Measurements from ENCODE around the gene PAPOLA.

PAPOLA gene

GRCh38 chr14:96479435-96480146 is 22.6 kb upstream of the PAPOLA start:
- H3K36me3 ChIP-seq (ENCODE audit: control insufficient read depth in 5 of 5, insufficient read depth in 5 of 5, low read length in 5 of 5) = no peaks in the 10 kb centered on the region
- no peaks in the 10 kb centered on the region for H3K9me3 ChIP-seq (ENCODE audit: control insufficient read depth in 5 of 5, low read length in 5 of 5)
- H3K27ac ChIP-seq (ENCODE audit: low read depth, low read length) = no peak overlapping the region
- no peaks in the 10 kb centered on the region for H3K27me3 ChIP-seq (ENCODE audit: control insufficient read depth in 5 of 5, insufficient read depth in 4 of 5, low read length in 5 of 5)
- H3K4me3 ChIP-seq (ENCODE audit: low read depth in 1 of 5, low read length in 5 of 5) = no peak overlapping the region
- no peaks in the 10 kb centered on the region for H3K4me1 ChIP-seq (ENCODE audit: control insufficient read depth in 5 of 5, insufficient read depth in 5 of 5, low read length in 5 of 5)
- no peak overlapping the region for H3K9ac ChIP-seq (ENCODE audit: low read length in 5 of 5)

- Histone ChIP-seq H3K9me3 (ENCODE audit: control insufficient read depth in 5 of 5, low read length in 5 of 5) (no peaks in the 10 kb centered on the region), H3K36me3 (ENCODE audit: control insufficient read depth in 5 of 5, insufficient read depth in 5 of 5, low read length in 5 of 5) (no peaks in the 10 kb centered on the region), H3K27me3 (ENCODE audit: control insufficient read depth in 5 of 5, insufficient read depth in 4 of 5, low read length in 5 of 5) (no peaks in the 10 kb centered on the region), H3K27ac (ENCODE audit: low read depth, low read length) (no peak overlapping the region), H3K9ac (ENCODE audit: low read length in 5 of 5) (no peak overlapping the region), H3K4me3 (ENCODE audit: low read depth in 1 of 5, low read length in 5 of 5) (no peak overlapping the region), H3K4me1 (ENCODE audit: control insufficient read depth in 5 of 5, insufficient read depth in 5 of 5, low read length in 5 of 5) (no peaks in the 10 kb centered on the region)
These were observed 20.4 kb upstream of the PAPOLA start for GRCh38 chr14:96481731-96482314.

- no peaks in the 10 kb centered on the region for H3K36me3 ChIP-seq (ENCODE audit: control insufficient read depth in 5 of 5, insufficient read depth in 5 of 5, low read length in 5 of 5)
- no peaks in the 10 kb centered on the region for H3K4me1 ChIP-seq (ENCODE audit: control insufficient read depth in 5 of 5, insufficient read depth in 5 of 5, low read length in 5 of 5)
- no peak overlapping the region for H3K9ac ChIP-seq (ENCODE audit: low read length in 5 of 5)
- no peak overlapping the region for H3K4me3 ChIP-seq (ENCODE audit: low read depth in 1 of 5, low read length in 5 of 5)
- no peak overlapping the region for H3K27ac ChIP-seq (ENCODE audit: low read depth, low read length)
- H3K9me3 ChIP-seq (ENCODE audit: control insufficient read depth in 5 of 5, low read length in 5 of 5) = no peaks in the 10 kb centered on the region
- no peaks in the 10 kb centered on the region for H3K27me3 ChIP-seq (ENCODE audit: control insufficient read depth in 5 of 5, insufficient read depth in 4 of 5, low read length in 5 of 5)
These were observed 19.2 kb upstream of the PAPOLA start for GRCh38 chr14:96482986-96483385.

- no peaks in the 10 kb centered on the region for H3K27me3 ChIP-seq (ENCODE audit: control insufficient read depth in 5 of 5, insufficient read depth in 4 of 5, low read length in 5 of 5)
These were observed 17.8 kb upstream of the PAPOLA start for GRCh38 chr14:96484399-96484798.

GRCh38 chr14:96486705-96487104 is 15.5 kb upstream of the PAPOLA start:
- no peak overlapping the region for H3K27ac ChIP-seq (ENCODE audit: low read depth, low read length)
- H3K4me3 ChIP-seq (ENCODE audit: low read depth in 1 of 5, low read length in 5 of 5) = no peak overlapping the region
- no peak overlapping the region for H3K9ac ChIP-seq (ENCODE audit: low read length in 5 of 5)
- no peaks in the 10 kb centered on the region for H3K4me1 ChIP-seq (ENCODE audit: control insufficient read depth in 5 of 5, insufficient read depth in 5 of 5, low read length in 5 of 5)
- peaks cover 0 to 4% (median 0%) of the 10 kb centered on the region in 5 donors for H3K27me3 ChIP-seq (ENCODE audit: control insufficient read depth in 5 of 5, insufficient read depth in 4 of 5, low read length in 5 of 5)
- no peaks in the 10 kb centered on the region for H3K36me3 ChIP-seq (ENCODE audit: control insufficient read depth in 5 of 5, insufficient read depth in 5 of 5, low read length in 5 of 5)
- H3K9me3 ChIP-seq (ENCODE audit: control insufficient read depth in 5 of 5, low read length in 5 of 5) = no peaks in the 10 kb centered on the region

More at GRCh38 chr14:96484399-96484798, 17.8 kb upstream of the PAPOLA start:
- H3K36me3 ChIP-seq (ENCODE audit: control insufficient read depth in 5 of 5, insufficient read depth in 5 of 5, low read length in 5 of 5) = no peaks in the 10 kb centered on the region
- H3K9me3 ChIP-seq (ENCODE audit: control insufficient read depth in 5 of 5, low read length in 5 of 5) = no peaks in the 10 kb centered on the region
- no peak overlapping the region for H3K27ac ChIP-seq (ENCODE audit: low read depth, low read length)
- H3K4me1 ChIP-seq (ENCODE audit: control insufficient read depth in 5 of 5, insufficient read depth in 5 of 5, low read length in 5 of 5) = no peaks in the 10 kb centered on the region
- no peak overlapping the region for H3K4me3 ChIP-seq (ENCODE audit: low read depth in 1 of 5, low read length in 5 of 5)
- H3K9ac ChIP-seq (ENCODE audit: low read length in 5 of 5) = no peak overlapping the region

- Histone ChIP-seq H3K27me3 (ENCODE audit: control insufficient read depth in 5 of 5, insufficient read depth in 4 of 5, low read length in 5 of 5) (peaks cover 0 to 4% (median 0%) of the 10 kb centered on the region in 5 donors), H3K4me3 (ENCODE audit: low read depth in 1 of 5, low read length in 5 of 5) (no peak overlapping the region), H3K9me3 (ENCODE audit: control insufficient read depth in 5 of 5, low read length in 5 of 5) (no peaks in the 10 kb centered on the region)
These were observed 12.9 kb upstream of the PAPOLA start for GRCh38 chr14:96489327-96489726.

GRCh38 chr14:96493178-96493577 is 9.0 kb upstream of the PAPOLA start:
- Histone ChIP-seq H3K4me1 (ENCODE audit: control insufficient read depth in 5 of 5, insufficient read depth in 5 of 5, low read length in 5 of 5) (no peaks in the 10 kb centered on the region), H3K4me3 (ENCODE audit: low read depth in 1 of 5, low read length in 5 of 5) (no peak overlapping the region)

More at GRCh38 chr14:96489327-96489726, 12.9 kb upstream of the PAPOLA start:
- no peak overlapping the region for H3K9ac ChIP-seq (ENCODE audit: low read length in 5 of 5)
- H3K27ac ChIP-seq (ENCODE audit: low read depth, low read length) = no peak overlapping the region
- no peaks in the 10 kb centered on the region for H3K36me3 ChIP-seq (ENCODE audit: control insufficient read depth in 5 of 5, insufficient read depth in 5 of 5, low read length in 5 of 5)
- no peaks in the 10 kb centered on the region for H3K4me1 ChIP-seq (ENCODE audit: control insufficient read depth in 5 of 5, insufficient read depth in 5 of 5, low read length in 5 of 5)

GRCh38 chr14:96494331-96494730 is 7.9 kb upstream of the PAPOLA start:
- H3K27me3 ChIP-seq (ENCODE audit: control insufficient read depth in 5 of 5, insufficient read depth in 4 of 5, low read length in 5 of 5) = peaks cover 0 to 4% (median 0%) of the 10 kb centered on the region in 5 donors
- no peaks in the 10 kb centered on the region for H3K4me1 ChIP-seq (ENCODE audit: control insufficient read depth in 5 of 5, insufficient read depth in 5 of 5, low read length in 5 of 5)
- no peak overlapping the region for H3K9ac ChIP-seq (ENCODE audit: low read length in 5 of 5)
- no peaks in the 10 kb centered on the region for H3K36me3 ChIP-seq (ENCODE audit: control insufficient read depth in 5 of 5, insufficient read depth in 5 of 5, low read length in 5 of 5)
- H3K4me3 ChIP-seq (ENCODE audit: low read depth in 1 of 5, low read length in 5 of 5) = no peak overlapping the region
- H3K9me3 ChIP-seq (ENCODE audit: control insufficient read depth in 5 of 5, low read length in 5 of 5) = no peaks in the 10 kb centered on the region
- no peak overlapping the region for H3K27ac ChIP-seq (ENCODE audit: low read depth, low read length)

More at GRCh38 chr14:96493178-96493577, 9.0 kb upstream of the PAPOLA start:
- H3K9ac ChIP-seq (ENCODE audit: low read length in 5 of 5) = no peak overlapping the region
- no peak overlapping the region for H3K27ac ChIP-seq (ENCODE audit: low read depth, low read length)
- H3K9me3 ChIP-seq (ENCODE audit: control insufficient read depth in 5 of 5, low read length in 5 of 5) = no peaks in the 10 kb centered on the region
- H3K36me3 ChIP-seq (ENCODE audit: control insufficient read depth in 5 of 5, insufficient read depth in 5 of 5, low read length in 5 of 5) = no peaks in the 10 kb centered on the region
- peaks cover 0 to 4% (median 0%) of the 10 kb centered on the region in 5 donors for H3K27me3 ChIP-seq (ENCODE audit: control insufficient read depth in 5 of 5, insufficient read depth in 4 of 5, low read length in 5 of 5)

- Histone ChIP-seq H3K9me3 (ENCODE audit: control insufficient read depth in 5 of 5, low read length in 5 of 5) (no peaks in the 10 kb centered on the region), H3K27me3 (ENCODE audit: control insufficient read depth in 5 of 5, insufficient read depth in 4 of 5, low read length in 5 of 5) (no peaks in the 10 kb centered on the region), H3K4me1 (ENCODE audit: control insufficient read depth in 5 of 5, insufficient read depth in 5 of 5, low read length in 5 of 5) (peaks cover 1 to 11% (median 9%) of the 10 kb centered on the region in 5 donors)
These were observed 5.1 kb upstream of the PAPOLA start for GRCh38 chr14:96497087-96497486.

GRCh38 chr14:96497586-96497985 is 4.6 kb upstream of the PAPOLA start:
- H3K27me3 ChIP-seq (ENCODE audit: control insufficient read depth in 5 of 5, insufficient read depth in 4 of 5, low read length in 5 of 5) = no peaks in the 10 kb centered on the region
- H3K9me3 ChIP-seq (ENCODE audit: control insufficient read depth in 5 of 5, low read length in 5 of 5) = no peaks in the 10 kb centered on the region
- H3K4me3 ChIP-seq (ENCODE audit: low read depth in 1 of 5, low read length in 5 of 5) = no peak overlapping the region
- H3K4me1 ChIP-seq (ENCODE audit: control insufficient read depth in 5 of 5, insufficient read depth in 5 of 5, low read length in 5 of 5) = peaks cover 1 to 11% (median 9%) of the 10 kb centered on the region in 5 donors
- H3K27ac ChIP-seq (ENCODE audit: low read depth, low read length) = no peak overlapping the region
- no peaks in the 10 kb centered on the region for H3K36me3 ChIP-seq (ENCODE audit: control insufficient read depth in 5 of 5, insufficient read depth in 5 of 5, low read length in 5 of 5)
- H3K9ac ChIP-seq (ENCODE audit: low read length in 5 of 5) = no peak overlapping the region

More at GRCh38 chr14:96497087-96497486, 5.1 kb upstream of the PAPOLA start:
- Histone ChIP-seq H3K27ac (ENCODE audit: low read depth, low read length) (no peak overlapping the region), H3K4me3 (ENCODE audit: low read depth in 1 of 5, low read length in 5 of 5) (no peak overlapping the region), H3K36me3 (ENCODE audit: control insufficient read depth in 5 of 5, insufficient read depth in 5 of 5, low read length in 5 of 5) (no peaks in the 10 kb centered on the region), H3K9ac (ENCODE audit: low read length in 5 of 5) (no peak overlapping the region)
